Neutrophil (primary cell): ENCODE results near the gene LAPTM5.

ENCODE experiments used
- H3K27ac ChIP-seq: fragments of 200-600 bp; sonication (generic); 2 replicates; pipeline ENCODE4 v1.5.1; 2016; ENCODE audit warnings: mild to moderate bottlenecking, moderate library complexity
- H3K27me3 ChIP-seq: fragments of 200-600 bp; sonication (generic); 2 replicates; pipeline ENCODE4 v1.6.0; 2016; ENCODE audit warnings: mild to moderate bottlenecking
- H3K36me3 ChIP-seq: fragments of 200-600 bp; sonication (generic); 2 replicates; pipeline ENCODE4 v1.5.1; 2017
- H3K4me1 ChIP-seq, 2 experiments: fragments of 200-600 bp in 1 of 2; sonication (generic) in 1 of 2; 1 replicate in 1 of 2; 2 replicates in 1 of 2; pipeline versions ENCODE4 v1.5.1 to v1.6.1; 2013 to 2016; ENCODE audit warnings: low read depth in 1 of 2, low read length in 1 of 2, mild to moderate bottlenecking in 1 of 2, moderate library complexity in 1 of 2; ENCODE audit not compliant: control insufficient read depth in 1 of 2, insufficient read depth in 1 of 2
- H3K4me3 ChIP-seq, 2 experiments: fragments of 200-600 bp in 1 of 2; sonication (generic) in 1 of 2; 1 replicate in 1 of 2; 2 replicates in 1 of 2; pipeline ENCODE4 v1.5.1; 2013 to 2016; ENCODE audit warnings: low read depth in 1 of 2, low read length in 1 of 2, mild to moderate bottlenecking in 1 of 2, moderate library complexity in 1 of 2
- H3K9me3 ChIP-seq: fragments of 200-600 bp; sonication (generic); 2 replicates; pipeline ENCODE4 v1.5.1; 2016
- CTCF ChIP-seq: fragments of 200-600 bp; sonication (generic); IDR thresholded peaks from 2 replicates; pipeline ENCODE4 v1.5.1; 2016; ENCODE audit warnings: antibody characterized with exemption

LAPTM5 gene

GRCh38 chr1:30763651-30764248 lies 6.2 kb upstream of the LAPTM5 start:
- no peak for TF ChIP-seq CTCF
- Histone ChIP-seq H3K27me3 (no peaks in the 10 kb centered on the region), H3K4me1 (peaks cover 28 to 39% of the 10 kb centered on the region in 2 experiments), H3K36me3 (no peaks in the 10 kb centered on the region), H3K4me3 (no peak overlapping the region), H3K9me3 (no peaks in the 10 kb centered on the region), H3K27ac (peak overlapping the region; percentile 47)

- no peak overlapping the region for H3K4me3 ChIP-seq
- no peak for TF ChIP-seq CTCF
- H3K36me3 ChIP-seq, result no peaks in the 10 kb centered on the region
- no peaks in the 10 kb centered on the region for H3K27me3 ChIP-seq
- H3K4me1 ChIP-seq, result peaks cover 34 to 45% of the 10 kb centered on the region in 2 experiments
- H3K27ac ChIP-seq, result peak overlapping the region; percentile 47
- no peaks in the 10 kb centered on the region for H3K9me3 ChIP-seq
These were observed 5.5 kb upstream of the LAPTM5 start for GRCh38 chr1:30762930-30763650.

GRCh38 chr1:30762152-30762929 lies 4.8 kb upstream of the LAPTM5 start:
- Histone ChIP-seq H3K27ac (no peak overlapping the region), H3K36me3 (no peaks in the 10 kb centered on the region), H3K9me3 (no peaks in the 10 kb centered on the region), H3K4me1 (peaks cover 38 to 52% of the 10 kb centered on the region in 2 experiments), H3K27me3 (no peaks in the 10 kb centered on the region), H3K4me3 (no peak overlapping the region)
- no peak for TF ChIP-seq CTCF

- H3K27ac ChIP-seq, result peak overlapping the region; percentile 72
These were observed 4.0 kb upstream of the LAPTM5 start for GRCh38 chr1:30761381-30762151.

More at GRCh38 chr1:30761381-30762151, 4.0 kb upstream of the LAPTM5 start:
- Histone ChIP-seq H3K9me3 (no peaks in the 10 kb centered on the region), H3K4me3 (no peak overlapping the region), H3K27me3 (no peaks in the 10 kb centered on the region), H3K36me3 (no peaks in the 10 kb centered on the region), H3K4me1 (peaks cover 41 to 57% of the 10 kb centered on the region in 2 experiments)
- TF ChIP-seq CTCF, result no peak
